Activated CD4-positive, alpha-beta T cell treated with anti-CD3 and anti-CD28 coated beads for 24 hours (primary cell): ENCODE data around the gene FANCC.

ENCODE experiments used
- DNase-seq, 2 donors: peaks; one replicate each; pipeline ENCODE4 v3.0.0-alpha.2; 2020; ENCODE audit warnings: low read depth in 2 of 2

FANCC gene

DNA sequence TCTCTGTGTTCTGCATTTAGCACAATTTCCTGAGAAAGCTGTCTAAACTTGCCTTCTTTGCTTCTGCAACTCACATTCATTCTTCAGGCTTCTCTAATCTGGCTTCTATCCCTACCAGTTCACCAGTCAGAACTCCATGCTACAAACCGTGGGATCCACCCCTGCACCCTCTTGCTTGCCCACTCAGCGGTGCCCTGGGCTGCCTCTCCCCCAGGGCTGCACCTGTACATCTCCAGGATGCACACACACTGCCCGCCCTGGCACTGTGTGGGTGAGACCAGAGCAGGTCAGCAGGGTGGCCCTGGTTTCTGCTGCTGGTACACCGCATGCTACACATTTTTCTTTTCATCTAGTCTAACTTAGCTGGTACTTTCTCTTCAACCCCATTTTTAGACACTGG is 127.1 kb downstream of the FANCC start:
- DNase-seq, result no peak

DNA sequence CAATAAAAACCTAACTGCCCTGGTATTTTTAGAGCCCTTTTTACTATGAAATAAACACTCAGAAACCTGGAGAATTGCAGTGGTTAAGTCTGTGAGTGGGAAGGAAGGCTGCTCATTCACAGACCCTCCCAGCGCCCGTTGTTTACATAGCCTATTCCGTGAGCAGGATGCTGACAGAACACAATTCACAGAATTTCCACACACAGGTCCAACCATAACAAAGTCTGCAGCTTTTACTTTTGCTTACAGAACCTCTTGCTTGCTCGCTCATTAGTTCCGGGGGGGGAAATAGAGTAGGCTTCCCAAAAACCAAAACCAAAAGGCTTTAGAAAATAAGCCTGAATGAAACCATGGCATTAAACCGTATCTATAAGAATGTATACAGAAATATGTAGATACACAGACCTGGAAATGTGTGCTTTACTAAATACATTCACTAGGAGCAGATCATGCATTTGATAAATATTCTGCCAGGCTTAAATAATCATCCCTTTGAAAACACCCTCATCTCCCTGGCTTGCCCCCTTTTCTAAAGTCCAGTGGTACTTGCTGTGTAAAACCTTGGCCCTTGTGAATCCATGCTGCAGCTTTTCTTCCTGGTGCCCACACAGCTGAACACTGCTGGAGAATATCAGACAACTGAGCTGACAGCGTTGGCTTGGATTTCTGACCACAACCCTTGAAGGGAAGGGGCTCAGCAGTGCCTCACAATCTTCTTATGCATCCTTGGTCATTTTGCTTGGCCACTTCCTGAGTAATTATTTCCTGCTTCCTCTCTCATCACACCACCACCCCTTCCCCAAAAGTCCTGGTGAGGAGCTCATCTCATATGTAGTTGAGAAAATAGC is 128.0 kb downstream of the FANCC start:
- no peak for DNase-seq

DNA sequence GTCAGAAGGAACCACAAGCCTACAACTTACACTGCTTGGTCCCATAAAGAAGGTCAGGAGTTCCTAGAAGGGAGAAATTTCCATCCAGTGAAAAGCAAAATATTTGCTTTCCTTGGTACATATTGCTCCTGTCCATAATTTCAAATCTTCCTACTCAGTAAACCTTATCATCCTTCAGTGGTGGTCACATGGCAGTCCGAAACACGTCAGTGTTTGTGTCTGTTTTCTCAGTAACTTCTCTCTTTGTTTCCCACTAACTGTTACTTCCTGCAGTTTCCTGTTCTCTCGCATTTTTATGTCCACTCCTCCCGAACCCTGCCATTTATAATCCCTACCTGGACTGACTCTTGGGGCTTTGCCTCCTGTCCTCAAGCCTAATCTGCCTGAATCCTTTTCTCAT is 129.1 kb downstream of the FANCC start:
- DNase-seq, result no peak

DNA sequence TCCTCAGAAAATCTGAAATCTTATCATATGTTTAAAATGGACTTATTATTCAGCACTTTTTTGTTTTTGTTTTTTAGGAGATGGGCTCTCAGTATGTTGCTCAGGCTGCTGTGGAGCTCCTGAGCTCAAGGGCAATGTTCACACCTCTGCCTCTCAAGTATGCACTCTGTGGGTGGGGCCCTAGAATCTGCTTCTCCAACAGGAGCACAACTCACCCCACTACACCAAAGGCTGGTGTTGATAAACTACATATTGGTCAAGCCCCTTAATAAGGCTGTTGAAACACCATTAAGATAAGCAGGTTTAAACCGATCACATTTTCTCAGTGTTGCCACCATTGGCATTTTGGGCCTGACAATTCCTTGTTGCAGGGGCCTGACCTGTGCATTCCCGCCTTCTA is 131.6 kb downstream of the FANCC start:
- DNase-seq, result no peak

DNA sequence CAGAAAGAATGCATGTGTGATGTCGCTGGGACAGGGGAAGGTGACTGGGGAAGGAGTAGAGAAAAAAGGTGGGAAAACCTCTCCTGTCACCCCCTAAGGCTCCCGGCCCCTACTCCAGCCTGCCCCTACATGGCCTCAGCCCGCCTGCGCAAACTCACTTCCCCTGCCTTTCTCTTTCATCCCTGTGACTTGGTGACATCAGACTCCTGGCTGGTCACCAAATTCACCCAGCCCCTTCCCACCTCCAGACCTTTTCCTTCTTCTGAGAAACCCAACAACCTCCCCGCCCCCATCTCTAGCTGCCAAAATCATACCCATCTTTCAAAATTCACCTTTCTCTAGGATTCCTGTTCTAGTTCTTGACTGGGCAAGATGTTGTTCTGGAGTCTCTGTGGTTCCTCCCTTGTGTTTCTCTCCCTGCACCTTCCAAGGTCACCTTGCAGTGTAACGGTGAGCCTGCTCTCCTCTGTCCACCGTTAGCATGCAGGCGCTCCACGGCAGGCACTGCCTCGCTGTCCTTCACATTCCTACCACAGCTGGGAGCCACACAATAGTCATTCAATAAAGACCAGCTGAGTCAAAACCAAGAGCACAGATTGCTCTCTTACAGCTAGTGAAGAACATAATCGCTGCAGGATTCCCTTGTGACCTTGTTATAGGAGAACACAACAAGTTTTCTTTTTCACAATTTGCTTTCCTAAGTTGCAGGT is 134.5 kb downstream of the FANCC start:
- DNase-seq, result no peak

DNA sequence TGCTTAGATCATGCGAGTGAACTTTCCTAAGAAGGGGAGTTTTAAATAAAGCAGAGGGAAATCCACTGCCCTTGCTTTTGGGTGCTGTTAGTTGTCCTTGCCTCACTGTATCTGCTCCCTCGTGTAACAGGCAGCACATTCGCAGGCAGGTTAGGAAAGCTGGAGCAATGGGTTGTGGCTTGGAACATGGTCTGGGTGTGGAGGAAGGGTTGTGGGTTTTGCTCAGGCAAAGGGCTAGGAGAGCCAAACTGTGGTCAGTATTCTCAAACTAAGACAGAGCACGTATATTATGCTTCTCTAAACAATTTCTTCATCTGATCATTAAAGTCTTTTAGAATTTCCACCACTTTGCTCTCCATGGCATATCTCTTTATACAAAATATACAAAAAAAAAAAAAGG is 135.7 kb downstream of the FANCC start:
- no peak for DNase-seq

DNA sequence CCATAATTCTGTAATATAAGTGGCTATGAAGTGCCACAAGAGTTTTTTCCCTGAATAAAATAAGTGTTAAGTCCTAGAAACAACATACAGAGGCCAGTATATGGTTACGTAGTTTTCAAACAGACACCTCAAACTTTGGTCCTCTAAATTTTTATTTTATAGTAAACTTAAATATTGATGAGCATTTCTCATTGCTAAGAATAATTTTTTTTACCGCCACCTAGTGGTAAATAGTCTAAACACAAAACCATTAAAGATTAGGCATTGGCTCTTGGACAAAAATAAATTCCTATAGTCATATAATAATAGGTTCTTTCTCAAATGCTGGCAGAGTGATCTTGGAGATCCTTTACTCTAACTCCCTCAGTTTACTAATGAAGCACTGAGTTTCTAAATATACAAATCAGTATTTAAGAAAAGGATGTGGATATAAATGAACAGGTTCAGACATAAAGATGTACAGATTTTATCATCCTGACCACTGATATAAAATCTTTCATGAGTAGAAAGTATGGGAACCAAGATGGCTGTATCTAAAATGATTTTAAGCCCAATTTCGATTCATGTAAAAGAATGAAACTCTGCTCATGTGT is 136.2 kb downstream of the FANCC start:
- no peak for DNase-seq

DNA sequence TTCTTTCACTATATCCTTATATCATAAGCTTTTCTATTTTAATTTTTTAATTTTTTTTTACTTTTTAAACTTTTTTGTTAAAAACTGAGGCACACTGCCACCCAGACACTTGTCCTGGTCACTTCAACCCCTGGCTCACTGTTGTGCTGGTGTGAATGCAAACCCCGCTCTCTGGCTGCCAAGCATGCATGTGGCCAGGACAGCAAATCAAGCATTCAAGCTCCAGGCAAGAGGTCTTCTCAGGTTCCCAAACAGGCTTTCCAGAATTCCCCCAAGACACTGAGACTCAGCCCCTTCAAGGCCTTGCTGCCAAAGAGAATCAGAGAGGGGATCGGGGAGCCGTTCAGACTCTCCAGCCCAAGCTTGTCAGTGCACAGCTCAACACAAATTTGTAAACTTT is 139.9 kb downstream of the FANCC start:
- DNase-seq, result no peak

DNA sequence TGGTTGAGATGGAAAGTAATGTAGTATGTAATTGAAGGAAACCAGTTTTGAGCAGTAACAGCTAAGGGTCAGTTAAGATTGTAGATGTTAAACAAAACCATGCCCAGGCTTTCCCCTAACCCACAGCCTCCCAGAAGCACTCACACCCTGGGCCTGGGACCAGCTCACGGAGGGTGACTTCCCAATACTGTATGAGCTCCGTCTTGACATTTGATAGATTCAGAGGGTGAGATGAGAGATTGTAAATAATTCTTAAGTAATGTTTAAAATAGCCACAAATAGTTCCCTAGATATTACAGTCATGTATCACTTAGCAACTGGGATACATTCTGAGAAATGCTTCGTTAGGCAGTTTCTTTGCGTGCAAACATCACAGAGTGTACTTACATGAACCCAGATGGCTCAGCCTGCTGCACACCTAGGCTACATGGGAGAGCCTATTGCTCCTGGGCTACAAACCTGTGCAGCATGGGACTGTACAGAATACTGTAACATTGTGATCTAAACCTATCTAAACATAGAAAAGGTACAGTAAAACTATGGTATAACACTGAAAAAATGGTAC is 140.7 kb downstream of the FANCC start:
- no peak for DNase-seq

DNA sequence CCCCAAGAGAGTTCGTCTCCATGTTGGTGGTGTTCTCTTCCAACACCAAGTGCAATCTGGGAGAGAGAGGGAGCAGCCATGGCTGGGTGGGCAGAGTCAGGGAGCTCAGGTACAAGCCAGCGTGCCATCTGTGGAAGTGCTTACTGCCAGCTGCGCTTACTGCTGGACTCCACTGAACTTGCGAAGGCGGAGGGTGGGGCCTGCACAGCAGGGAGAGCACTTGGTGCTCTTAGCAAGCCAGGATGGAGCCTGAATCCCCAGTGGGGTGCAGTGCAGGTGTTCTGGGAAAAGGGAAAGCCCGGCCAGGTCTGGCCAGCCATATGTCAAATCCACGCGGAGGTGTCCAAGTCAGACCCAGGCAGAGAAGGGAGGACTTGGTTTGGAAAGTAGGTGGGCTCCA is 142.0 kb downstream of the FANCC start:
- no peak for DNase-seq

DNA sequence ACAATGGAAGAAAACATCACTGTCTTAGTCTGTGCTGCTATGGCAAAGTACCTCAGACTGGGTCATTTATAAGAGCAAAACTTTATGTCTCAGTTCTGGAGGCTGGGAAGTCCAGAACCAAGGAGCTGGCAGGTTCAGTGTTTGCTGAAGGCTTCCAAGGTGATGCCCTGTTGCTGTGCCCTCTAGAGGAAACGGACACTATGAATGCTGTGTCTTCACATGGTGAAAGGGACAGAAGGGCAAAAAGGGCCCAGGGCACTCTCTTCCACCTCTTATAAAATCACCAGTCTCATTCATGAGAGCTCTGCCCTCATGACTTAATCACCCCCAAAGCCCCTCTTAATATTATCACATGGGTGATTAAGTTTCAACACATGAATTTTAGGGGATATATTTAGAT is 143.5 kb downstream of the FANCC start:
- DNase-seq, result no peak

DNA sequence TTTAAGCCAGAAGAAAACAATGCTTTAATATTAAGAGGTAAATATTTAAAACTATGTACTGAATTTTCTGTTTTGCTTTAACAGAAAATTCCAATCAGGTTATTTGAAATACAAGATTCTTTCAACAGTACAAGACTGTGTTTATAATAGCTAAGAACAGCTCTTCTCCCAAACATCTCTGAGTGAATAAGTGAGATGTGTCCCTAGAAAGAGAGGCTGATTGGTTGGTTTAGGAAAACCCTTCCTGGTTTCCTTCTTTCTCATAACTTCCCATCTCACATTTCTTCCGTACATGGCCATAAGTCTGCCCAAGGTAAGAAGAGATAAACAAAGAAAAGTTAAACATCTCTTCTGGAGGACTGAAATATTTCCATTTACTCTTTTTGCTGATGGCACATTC is 145.9 kb downstream of the FANCC start:
- DNase-seq, result no peak

DNA sequence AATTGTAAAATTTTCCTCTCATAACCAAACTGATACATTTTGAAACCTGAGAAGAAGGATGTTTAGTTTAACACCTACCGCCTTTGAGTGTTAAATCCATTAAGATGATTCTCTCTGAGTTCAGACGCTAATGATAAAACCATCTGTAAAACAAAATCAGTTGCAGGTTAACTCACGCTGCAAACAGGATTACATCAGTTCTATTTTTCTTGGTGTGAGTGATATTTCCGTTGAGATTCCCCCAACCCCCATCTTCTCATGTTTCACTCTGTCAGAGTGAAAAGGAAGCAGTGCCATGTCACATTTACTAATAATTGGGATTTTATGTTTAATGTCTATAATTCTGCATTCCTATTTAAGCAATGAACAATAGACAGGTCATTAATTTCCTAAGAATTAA is 146.5 kb downstream of the FANCC start:
- no peak for DNase-seq

DNA sequence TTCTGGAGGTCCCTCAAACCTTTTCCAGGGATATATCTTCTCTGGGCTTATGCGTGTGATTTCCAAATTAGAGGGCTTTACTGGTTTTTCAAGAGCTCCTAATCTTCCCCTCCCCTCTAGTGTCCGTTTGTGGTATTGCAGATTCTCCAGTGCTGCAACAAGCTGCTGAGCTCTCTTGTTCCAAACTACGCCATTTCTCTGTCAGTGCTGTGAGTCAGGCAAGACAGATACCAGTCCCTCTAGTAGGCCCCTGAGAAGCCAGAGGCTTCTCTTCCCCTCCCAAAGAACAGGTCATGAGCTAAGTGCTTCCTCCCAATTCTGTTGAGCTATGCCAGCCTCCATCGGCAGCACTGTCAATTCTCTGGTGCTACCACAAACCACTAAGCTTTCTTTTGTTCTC is 149.5 kb downstream of the FANCC start:
- DNase-seq, result peak; percentile 40 to 62

DNA sequence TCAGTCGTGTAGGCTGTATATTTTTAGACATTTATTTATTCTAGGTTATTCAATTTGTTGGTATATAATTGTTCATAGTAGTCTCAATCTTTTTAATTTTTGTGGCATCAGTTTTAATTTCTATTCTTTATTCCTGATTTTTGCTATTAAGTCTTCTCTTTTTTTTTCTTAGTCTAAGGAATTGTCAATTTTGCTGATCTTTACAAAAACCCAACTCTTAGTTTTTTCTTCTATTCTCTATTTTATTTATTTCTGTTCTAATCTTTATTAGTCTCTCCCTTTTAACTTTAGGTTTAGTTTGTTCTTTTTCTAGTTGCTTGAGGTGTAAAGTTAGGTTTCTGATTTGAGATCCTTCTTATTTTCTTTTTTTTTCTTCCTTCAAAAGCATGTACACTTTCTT is 152.5 kb downstream of the FANCC start:
- DNase-seq, result no peak

DNA sequence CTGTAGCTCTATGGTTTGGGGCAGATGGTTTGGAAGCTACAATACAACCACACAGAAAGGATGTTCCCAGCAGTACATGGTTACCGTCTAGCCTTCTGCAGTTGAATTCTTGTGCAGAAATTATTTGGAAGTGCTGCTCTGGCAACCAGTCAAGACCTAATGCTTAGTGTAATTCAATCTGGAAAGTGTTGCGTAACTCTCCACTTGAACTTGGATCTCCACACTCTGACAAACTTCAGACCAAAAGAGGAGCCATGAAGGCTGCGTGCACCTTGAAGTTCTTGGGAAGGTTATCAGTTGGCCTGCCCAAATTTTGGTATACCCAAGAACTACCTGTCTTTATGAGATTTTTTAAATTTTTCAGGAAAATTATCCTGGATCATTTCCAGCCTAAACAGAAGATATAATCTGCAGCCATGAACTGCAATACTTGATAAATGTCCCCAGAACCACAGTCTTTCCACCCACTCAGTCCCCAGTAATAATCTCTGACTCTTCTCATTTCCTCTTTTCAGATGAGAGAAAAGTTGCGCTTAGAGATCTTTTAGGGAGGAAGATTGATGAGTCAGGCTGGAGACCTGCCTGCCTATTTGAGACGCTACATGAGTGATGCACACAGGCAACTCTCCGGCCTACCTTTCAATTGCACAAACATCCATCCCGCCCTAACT is 159.9 kb downstream of the FANCC start:
- DNase-seq, result no peak

DNA sequence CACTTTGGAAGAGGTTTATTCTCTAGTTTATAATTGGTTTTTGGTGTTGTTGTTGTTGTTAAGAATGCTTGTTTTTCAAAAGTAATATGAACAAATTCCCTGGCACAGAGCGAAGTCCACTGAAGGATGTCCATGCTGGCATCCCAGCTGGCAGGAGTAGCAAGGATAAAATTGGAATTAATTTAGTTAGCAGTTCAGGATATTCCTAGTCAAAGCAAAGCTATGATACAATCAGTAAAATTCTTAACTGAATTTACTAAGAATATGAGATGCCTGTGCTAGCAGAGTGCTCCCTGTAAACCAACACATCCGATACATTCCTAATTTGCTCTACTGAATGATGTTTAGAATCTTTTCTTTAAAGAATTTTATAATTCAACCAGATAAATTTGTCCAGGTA is 161.4 kb downstream of the FANCC start:
- no peak for DNase-seq

DNA sequence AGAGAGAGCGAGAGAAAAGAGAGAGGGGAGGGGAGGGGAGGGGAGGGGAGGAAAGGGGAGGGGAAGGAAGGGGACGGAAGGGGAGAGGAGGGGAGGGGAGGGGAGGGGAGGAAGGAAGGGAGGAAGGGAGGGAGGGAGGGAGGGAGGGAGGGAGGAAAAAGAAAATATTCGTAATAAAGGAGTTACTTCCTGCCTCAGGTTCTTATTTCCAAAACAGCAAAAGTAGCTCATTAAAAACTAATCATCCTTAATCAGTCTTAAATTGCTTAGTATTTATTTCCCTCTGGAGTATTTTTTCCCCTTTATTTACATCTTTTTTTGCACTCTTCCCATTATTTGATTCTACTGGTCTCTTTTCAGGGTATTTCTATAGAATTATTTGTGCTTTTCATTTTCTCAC is 162.3 kb downstream of the FANCC start:
- no peak for DNase-seq

DNA sequence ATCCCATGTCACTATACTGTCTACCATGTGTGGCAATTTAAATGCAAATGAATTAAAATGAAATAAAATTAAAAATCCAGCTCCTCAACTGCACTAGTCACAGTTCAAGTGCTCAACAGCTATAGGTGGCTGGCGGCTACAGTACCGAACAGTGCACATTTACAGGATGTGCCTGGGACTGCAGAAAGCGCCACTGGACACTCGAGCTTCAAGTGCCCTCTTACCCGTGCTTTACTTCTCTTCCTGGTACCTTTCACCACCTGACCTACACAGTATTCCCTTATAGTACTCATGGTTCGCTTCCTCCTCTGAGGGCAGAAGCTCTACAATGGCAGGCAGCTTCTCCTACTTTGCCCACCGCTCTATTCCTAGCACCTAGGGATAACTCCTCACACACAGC is 166.6 kb downstream of the FANCC start:
- no peak for DNase-seq

DNA sequence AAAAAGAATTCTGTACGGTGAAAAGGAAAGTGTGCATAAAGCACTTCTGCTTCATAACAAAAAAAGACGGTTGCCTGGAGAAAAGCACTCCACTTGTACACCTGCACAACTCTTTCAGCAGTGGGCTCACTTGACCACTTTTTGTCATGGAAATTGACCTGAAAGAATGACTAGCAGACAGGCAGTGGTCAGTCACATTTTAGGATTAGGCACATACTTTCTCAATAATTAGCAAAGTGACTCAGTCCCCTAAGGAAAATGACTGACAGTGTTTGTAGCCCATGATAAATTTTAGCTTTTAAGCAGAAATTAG is 169.3 kb downstream of the FANCC start:
- DNase-seq, result no peak

DNA sequence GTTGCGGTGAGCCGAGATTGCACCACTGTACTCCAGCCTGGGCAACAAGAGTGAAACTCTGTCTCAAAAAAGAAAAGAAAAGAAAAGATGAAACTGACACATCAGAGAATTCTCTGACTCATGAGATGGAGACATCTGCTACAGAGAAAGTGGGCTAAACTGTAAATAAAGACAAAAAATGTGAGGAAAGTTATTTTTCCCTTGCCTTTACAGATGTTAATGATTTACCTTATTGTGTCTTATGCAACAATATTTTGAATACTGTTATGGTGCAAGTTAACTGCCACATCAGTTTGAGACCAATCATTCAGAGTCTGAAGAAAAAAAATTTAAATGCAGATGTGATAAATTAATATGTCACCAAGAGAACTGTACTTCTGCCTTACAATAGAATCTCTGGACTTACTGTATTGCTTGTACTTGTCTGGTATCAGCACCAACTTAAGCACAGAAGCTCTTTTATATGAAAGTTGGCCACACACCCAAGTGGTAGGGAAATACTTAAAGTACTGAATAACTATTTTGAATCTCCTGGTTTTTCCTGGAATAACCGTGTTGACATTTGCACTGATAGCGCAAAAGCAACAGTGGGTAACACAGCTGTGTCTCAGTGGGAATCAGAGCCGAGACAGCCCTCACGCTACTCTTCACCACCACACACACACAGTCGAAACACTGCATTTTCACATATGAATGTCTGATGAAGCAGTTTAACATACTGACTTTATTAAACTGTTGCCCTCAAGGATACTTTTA is 169.9 kb downstream of the FANCC start:
- DNase-seq, result no peak
